WTC11 (cell line): ENCODE data around the gene NEURL3. TPM values are rescaled to one million over a fixed set of nuclear protein-coding genes. Genes with fewer than 3 reads are reported as not detected.
A peak's percentile ranks its signal among the peaks of the same experiment; 100 is the strongest.

Experiments used
- ATAC-seq: fragments of 200-7000 bp; cut with Tn5 transposase; 2 replicates; pipeline ENCODE4 v1.10.0; 2021; ENCODE audit warnings: mild to moderate bottlenecking, moderate library complexity
- CTCF ChIA-PET: fragments of 300-600 bp; sonication (Branson Sonifier 250); formaldehyde crosslinking; loops from one replicate; lab custom pipeline; 2021; ENCODE audit warnings: antibody characterized with exemption; lab: Charles Lee
- POLR2A ChIA-PET: fragments of 350-600 bp; sonication (Branson Sonifier 250); formaldehyde crosslinking; loops from one replicate; lab custom pipeline; 2021; ENCODE audit warnings: antibody characterized with exemption; lab: Charles Lee
- DNase-seq: peaks from one replicate; pipeline ENCODE4 v3.0.0; 2021; ENCODE audit warnings: low spot score
- H3K27ac Mint-ChIP-seq: 2 replicates; pipeline ENCODE4 v1.8.0; 2021; ENCODE audit warnings: mixed read lengths
- H3K27me3 Mint-ChIP-seq: 2 replicates; pipeline ENCODE4 v1.8.0; 2021; ENCODE audit warnings: low read depth, mild to moderate bottlenecking, moderate library complexity, mixed read lengths
- H3K36me3 Mint-ChIP-seq: 2 replicates; pipeline ENCODE4 v1.8.0; 2021; ENCODE audit warnings: mixed read lengths
- H3K4me1 Mint-ChIP-seq: 2 replicates; pipeline ENCODE4 v1.8.0; 2022; ENCODE audit warnings: mixed read lengths
- H3K4me3 Mint-ChIP-seq: 2 replicates; pipeline ENCODE4 v1.8.0; 2021; ENCODE audit warnings: mild to moderate bottlenecking, moderate library complexity, mixed read lengths
- H3K9me3 Mint-ChIP-seq: 2 replicates; pipeline ENCODE4 v1.8.0; 2021; ENCODE audit warnings: mixed read lengths
- ARID4B ChIP-seq: sonication (generic); formaldehyde crosslinking; IDR thresholded peaks from 2 replicates; pipeline ENCODE4 v1.8.0; 2023; ENCODE audit warnings: missing genetic modification reagents, mild to moderate bottlenecking, borderline replicate concordance
- ATF6 ChIP-seq: sonication (generic); formaldehyde crosslinking; IDR thresholded peaks from 2 replicates; pipeline ENCODE4 v1.8.1; 2023; ENCODE audit warnings: mild to moderate bottlenecking, missing genetic modification reagents
- CREB1 ChIP-seq: sonication (generic); formaldehyde crosslinking; IDR thresholded peaks from 2 replicates; pipeline ENCODE4 v1.8.0; 2023; ENCODE audit warnings: mild to moderate bottlenecking, missing genetic modification reagents
- CTCF ChIP-seq: fragments of 200-600 bp; IDR thresholded peaks from 2 replicates; pipeline ENCODE4 v1.8.0; 2022; ENCODE audit warnings: antibody characterized with exemption
- EMX1 ChIP-seq: fragments of 250-450 bp; sonication (Bioruptor Pico); IDR thresholded peaks from 2 replicates; pipeline ENCODE4 v1.8.0; 2021; ENCODE audit warnings: mild to moderate bottlenecking
- ETV6 ChIP-seq: sonication (generic); formaldehyde crosslinking; IDR thresholded peaks from 2 replicates; pipeline ENCODE4 v1.8.1; 2022; ENCODE audit warnings: mild to moderate bottlenecking, missing genetic modification reagents
- FOXJ3 ChIP-seq: sonication (generic); formaldehyde crosslinking; IDR thresholded peaks from 2 replicates; pipeline ENCODE4 v1.9.0; 2021; ENCODE audit warnings: missing genetic modification reagents, mild to moderate bottlenecking, borderline replicate concordance
- FOXP1 ChIP-seq: sonication (generic); formaldehyde crosslinking; IDR thresholded peaks from 2 replicates; pipeline ENCODE4 v1.8.0; 2022; ENCODE audit warnings: missing genetic modification reagents, mild to moderate bottlenecking, moderate library complexity, borderline replicate concordance
- GRHL2 ChIP-seq: fragments of 250-450 bp; sonication (Bioruptor Pico); IDR thresholded peaks from 2 replicates; pipeline ENCODE4 v1.8.0; 2022; ENCODE audit warnings: mild to moderate bottlenecking, moderate library complexity; ENCODE audit not compliant: insufficient replicate concordance, severe bottlenecking
- HMGA2 ChIP-seq: fragments of 250-450 bp; sonication (Bioruptor Pico); IDR thresholded peaks from 2 replicates; pipeline ENCODE4 v1.4.0; 2021; ENCODE audit warnings: mild to moderate bottlenecking, moderate library complexity
- IRF2 ChIP-seq: sonication (generic); formaldehyde crosslinking; IDR thresholded peaks from 2 replicates; pipeline ENCODE4 v1.8.0; 2022; ENCODE audit warnings: low read depth, missing genetic modification reagents, borderline replicate concordance
- JAZF1 ChIP-seq: fragments of 250-450 bp; sonication (Bioruptor Pico); IDR thresholded peaks from 2 replicates; pipeline ENCODE4 v1.9.0; 2021; ENCODE audit warnings: moderate library complexity, mild to moderate bottlenecking, inconsistent platforms
- JUN ChIP-seq: sonication (generic); formaldehyde crosslinking; IDR thresholded peaks from 2 replicates; pipeline ENCODE4 v1.8.0; 2023; ENCODE audit warnings: mild to moderate bottlenecking, missing genetic modification reagents
- KAT7 ChIP-seq: sonication (generic); formaldehyde crosslinking; IDR thresholded peaks from 2 replicates; pipeline ENCODE4 v1.8.1; 2023; ENCODE audit warnings: missing genetic modification reagents, mild to moderate bottlenecking, borderline replicate concordance
- MXD4 ChIP-seq: fragments of 250-450 bp; sonication (Bioruptor Pico); IDR thresholded peaks from 2 replicates; pipeline ENCODE4 v1.8.0; 2021; ENCODE audit warnings: mild to moderate bottlenecking, moderate library complexity, borderline replicate concordance
- MYBL2 ChIP-seq: sonication (generic); formaldehyde crosslinking; IDR thresholded peaks from 2 replicates; pipeline ENCODE4 v1.8.1; 2023; ENCODE audit warnings: mild to moderate bottlenecking, moderate library complexity, missing genetic modification reagents
- NFYB ChIP-seq: sonication (generic); formaldehyde crosslinking; conservative IDR thresholded peaks from 2 replicates; pipeline ENCODE4 v1.8.0; 2022; ENCODE audit warnings: low read depth, missing genetic modification reagents
- NR2C2 ChIP-seq: sonication (generic); formaldehyde crosslinking; IDR thresholded peaks from 2 replicates; pipeline ENCODE4 v1.8.0; 2022; ENCODE audit warnings: mild to moderate bottlenecking, missing genetic modification reagents
- NR3C1 ChIP-seq: sonication (generic); formaldehyde crosslinking; conservative IDR thresholded peaks from 2 replicates; pipeline ENCODE4 v1.8.1; 2023; ENCODE audit warnings: low read depth, mild to moderate bottlenecking, missing genetic modification reagents
- RELA ChIP-seq: sonication (generic); formaldehyde crosslinking; IDR thresholded peaks from 2 replicates; pipeline ENCODE4 v1.8.1; 2022; ENCODE audit warnings: missing genetic modification reagents, mild to moderate bottlenecking, borderline replicate concordance
- SMAD4 ChIP-seq: sonication (generic); formaldehyde crosslinking; IDR thresholded peaks from 2 replicates; pipeline ENCODE4 v1.8.0; 2022; ENCODE audit warnings: mild to moderate bottlenecking, missing genetic modification reagents
- SP1 ChIP-seq: sonication (generic); formaldehyde crosslinking; conservative IDR thresholded peaks from 2 replicates; pipeline ENCODE4 v1.8.1; 2022; ENCODE audit warnings: missing genetic modification reagents
- TEAD1 ChIP-seq: sonication (generic); formaldehyde crosslinking; IDR thresholded peaks from 2 replicates; pipeline ENCODE4 v1.8.0; 2022; ENCODE audit warnings: mild to moderate bottlenecking, missing genetic modification reagents
- ZBTB21 ChIP-seq: sonication (generic); formaldehyde crosslinking; IDR thresholded peaks from 2 replicates; pipeline ENCODE4 v1.8.1; 2023; ENCODE audit warnings: mild to moderate bottlenecking, missing genetic modification reagents, borderline replicate concordance
- ZBTB43 ChIP-seq: sonication (generic); formaldehyde crosslinking; IDR thresholded peaks from 2 replicates; pipeline ENCODE4 v1.8.1; 2023; ENCODE audit warnings: mild to moderate bottlenecking, missing genetic modification reagents
- ZNF121 ChIP-seq: sonication (generic); formaldehyde crosslinking; IDR thresholded peaks from 2 replicates; pipeline ENCODE4 v1.8.0; 2023; ENCODE audit warnings: missing genetic modification reagents
- ZNF138 ChIP-seq: sonication (generic); formaldehyde crosslinking; conservative IDR thresholded peaks from 2 replicates; pipeline ENCODE4 v1.8.1; 2022; ENCODE audit warnings: mild to moderate bottlenecking, moderate library complexity, missing genetic modification reagents
- ZNF396 ChIP-seq: fragments of 250-450 bp; sonication (Bioruptor Pico); IDR thresholded peaks from 2 replicates; pipeline ENCODE4 v1.8.0; 2021; ENCODE audit warnings: mild to moderate bottlenecking, moderate library complexity, borderline replicate concordance
- ZNF512 ChIP-seq: sonication (generic); formaldehyde crosslinking; IDR thresholded peaks from 2 replicates; pipeline ENCODE4 v1.8.1; 2022; ENCODE audit warnings: missing genetic modification reagents, borderline replicate concordance
- total RNA-seq: library from RNA; stranded (reverse); gene quantifications from 3 replicates; pipeline ENCODE4 v1.2.3, GENCODE V29; 2021

NEURL3 gene
- total RNA-seq, 1 experiment from 2014 or later = not detected

- H3K4me3 Mint-ChIP-seq = peak overlapping the region; percentile 40
- no peak overlapping the region for H3K27ac Mint-ChIP-seq
- H3K36me3 Mint-ChIP-seq = no peaks in the 10 kb centered on the region
- DNase-seq (peak; percentile 94), ATAC-seq (peak; percentile 71)
- no peaks in the 10 kb centered on the region for H3K9me3 Mint-ChIP-seq
- peaks cover 10% of the 10 kb centered on the region for H3K4me1 Mint-ChIP-seq
- POLR2A ChIA-PET = interaction anchor here (0.6 kb wide), 1 partner anchor 78 kb away, joined by 3 read pairs; no protein-coding TSS in a partner anchor
- CTCF ChIA-PET = interaction anchor here (0.6 to 7.5 kb wide), 19 partner anchors 14 to 515 kb away, joined by 3 to 127 read pairs (median 9); no protein-coding TSS in a partner anchor
- H3K27me3 Mint-ChIP-seq = peaks cover 33% of the 10 kb centered on the region
- no peak for TF ChIP-seq EMX1 (CRISPR knock-in tag)
- no peak for TF ChIP-seq ZNF396
- no peak for TF ChIP-seq KAT7 (CRISPR knock-in tag)
- no peak for TF ChIP-seq TEAD1 (CRISPR knock-in tag)
- no peak for TF ChIP-seq NFYB (CRISPR knock-in tag)
- TF ChIP-seq NR2C2 (CRISPR knock-in tag) = no peak
- no peak for TF ChIP-seq RELA (CRISPR knock-in tag)
- no peak for TF ChIP-seq ETV6 (CRISPR knock-in tag)
- no peak for TF ChIP-seq FOXJ3 (CRISPR knock-in tag)
- no peak for TF ChIP-seq GRHL2 (CRISPR knock-in tag)
- TF ChIP-seq HMGA2 = no peak
- TF ChIP-seq MYBL2 = no peak
- TF ChIP-seq FOXP1 (CRISPR knock-in tag) = no peak
- no peak for TF ChIP-seq ZBTB21
- no peak for TF ChIP-seq ZNF138
- peak; percentile 99 for TF ChIP-seq CTCF
- peak; percentile 50; the same call in 1 of the 2 replicates for TF ChIP-seq ZNF121 (CRISPR knock-in tag)
- no peak for TF ChIP-seq ZNF512
- no peak for TF ChIP-seq IRF2 (CRISPR knock-in tag)
- no peak for TF ChIP-seq MXD4
- no peak for TF ChIP-seq NR3C1 (CRISPR knock-in tag)
- no peak for TF ChIP-seq JUN (CRISPR knock-in tag)
- TF ChIP-seq ATF6 (CRISPR knock-in tag) = no peak
- TF ChIP-seq ARID4B (CRISPR knock-in tag) = no peak; the same call in 1 of the 2 replicates
- TF ChIP-seq JAZF1 (CRISPR knock-in tag) = no peak
- 0 out of 2 replicates have a peak, but pooled peaks have one; percentile 43 for TF ChIP-seq SP1
- TF ChIP-seq SMAD4 = no peak
- TF ChIP-seq CREB1 (CRISPR knock-in tag) = no peak
- TF ChIP-seq ZBTB43 (CRISPR knock-in tag) = 0 out of 2 replicates have a peak, but pooled peaks have one; percentile 37
Observed at GRCh38 chr2:96507957-96508520, 2.9 kb upstream of the NEURL3 start.
